ENCODE measurements around the gene ZNF883.
"Not testable (repeated sequence)": the region's sequence is repeated elsewhere in the genome, so short reads cannot be mapped to it uniquely, and the experiment has no call there.

The ZNF883 gene

GRCh38 chr9:113011911-113012381 lies at the start of gene ZNF883:
ZNF883 (minus strand) TSS chr9:113012192.
- FAIRE-seq = no peak

- not testable (repeated sequence) for FAIRE-seq
Observed at GRCh38 chr9:113061072-113061850, 49.3 kb upstream of the ZNF883 start.

GRCh38 chr9:113059581-113060284 lies 47.7 kb upstream of the ZNF883 start:
- FAIRE-seq = not testable (repeated sequence)

- no peak for FAIRE-seq
Observed at GRCh38 chr9:113057193-113057592, 45.2 kb upstream of the ZNF883 start.

- peak; percentile 95 for FAIRE-seq
Observed at GRCh38 chr9:113056191-113057106, 44.5 kb upstream of the ZNF883 start, which contains the start of gene ZFP37. ZFP37 (minus strand) TSS chr9:113056724; CDS start chr9:113056688, 36 bp downstream.

GRCh38 chr9:113042884-113043657 lies 31.1 kb upstream of the ZNF883 start:
- FAIRE-seq = no peak

- FAIRE-seq = no peak
Observed at GRCh38 chr9:113026200-113026599, 14.2 kb upstream of the ZNF883 start.

GRCh38 chr9:113018247-113018646 lies 6.3 kb upstream of the ZNF883 start:
- no peak for FAIRE-seq

- no peak for FAIRE-seq
Observed at GRCh38 chr9:113012492-113012891, 500 bp upstream of the ZNF883 start.

GRCh38 chr9:113005777-113006176 lies 6.2 kb downstream of the ZNF883 start:
- no peak for FAIRE-seq

GRCh38 chr9:112997236-112997941 lies 14.6 kb downstream of the ZNF883 start:
- FAIRE-seq = no peak

GRCh38 chr9:112971415-112971814 lies 40.6 kb downstream of the ZNF883 start:
- no peak for FAIRE-seq

- FAIRE-seq = no peak
Observed at GRCh38 chr9:112970939-112971338, 41.1 kb downstream of the ZNF883 start.

GRCh38 chr9:112969730-112970129 lies 42.3 kb downstream of the ZNF883 start:
- no peak for FAIRE-seq

- FAIRE-seq = no peak
Observed at GRCh38 chr9:112955550-112955949, 56.4 kb downstream of the ZNF883 start.

GRCh38 chr9:112945620-112946208 lies 66.3 kb downstream of the ZNF883 start:
- no peak for FAIRE-seq

- no peak for FAIRE-seq
Observed at GRCh38 chr9:112939418-112939817, 72.6 kb downstream of the ZNF883 start.

- no peak for FAIRE-seq
Observed at GRCh38 chr9:112933696-112934095, 78.3 kb downstream of the ZNF883 start.

- peak; percentile 63 for FAIRE-seq
Observed at GRCh38 chr9:112925058-112925641, 86.8 kb downstream of the ZNF883 start.

GRCh38 chr9:112921549-112921948 lies 90.4 kb downstream of the ZNF883 start:
- peak; percentile 65 for FAIRE-seq

- FAIRE-seq = no peak
Observed at GRCh38 chr9:112917987-112918362, 94.0 kb downstream of the ZNF883 start.
